AG10803 (cell line): ENCODE results near the gene SPINT2.
"Not testable (repeated sequence)": the region's sequence is repeated elsewhere in the genome, so short reads cannot be mapped to it uniquely, and the experiment has no call there.

ENCODE experiments used
- DNase-seq: peaks from one replicate; pipeline ENCODE4 v3.0.0; 2010; ENCODE audit warnings: low read depth
- H3K4me3 ChIP-seq: 2 replicates; pipeline ENCODE4 v1.5.1; 2011; ENCODE audit warnings: mild to moderate bottlenecking, low read length, control low read depth
- CTCF ChIP-seq: conservative IDR thresholded peaks from 2 replicates; pipeline ENCODE4 v1.5.1; 2011; ENCODE audit warnings: mild to moderate bottlenecking, low read length, control low read depth, inconsistent platforms

The SPINT2 gene

GRCh38 chr19:38335949-38336637, 71.7 kb downstream of the SPINT2 start:
- H3K4me3 ChIP-seq, result peak overlapping the region; percentile 94
- peak; percentile 94 for DNase-seq
- no peak for TF ChIP-seq CTCF

- peak; percentile 85 for DNase-seq
- peak overlapping the region; percentile 94 for H3K4me3 ChIP-seq
- TF ChIP-seq CTCF, result no peak
Observed at GRCh38 chr19:38336638-38337359, 72.4 kb downstream of the SPINT2 start.

GRCh38 chr19:38337360-38337653, 72.9 kb downstream of the SPINT2 start:
- peak overlapping the region; percentile 94 for H3K4me3 ChIP-seq
- no peak for TF ChIP-seq CTCF
- no peak for DNase-seq

- not testable (repeated sequence) for H3K4me3 ChIP-seq
- peak; percentile 8 for DNase-seq
Observed at GRCh38 chr19:38339011-38339410, 74.6 kb downstream of the SPINT2 start.

GRCh38 chr19:38340927-38341326, 76.6 kb downstream of the SPINT2 start:
- no peak for TF ChIP-seq CTCF
- DNase-seq, result no peak
- H3K4me3 ChIP-seq, result no peak overlapping the region
